A549 (cell line): ENCODE results near the gene SLCO1B1.

Source experiments
- CBX2 ChIP-seq: fragments of 200-600 bp; sonication (generic); IDR thresholded peaks from 2 replicates; pipeline ENCODE4 v1.6.1; 2016; ENCODE audit warnings: low read depth, mild to moderate bottlenecking, borderline replicate concordance
- HDAC2 ChIP-seq: fragments of 200-600 bp; sonication (generic); IDR thresholded peaks from 2 replicates; pipeline ENCODE4 v1.6.1; 2016
- TF ChIP-seq, protein P1 (sequence below): fragments of >200 bp; sonication (Bioruptor Twin); formaldehyde crosslinking; IDR thresholded peaks from 3 replicates; pipeline ENCODE4 v1.5.1; 2016
- TF ChIP-seq, protein P2 (sequence below): IDR thresholded peaks from 2 replicates; pipeline ENCODE4 v1.6.1; 2012

DNA sequence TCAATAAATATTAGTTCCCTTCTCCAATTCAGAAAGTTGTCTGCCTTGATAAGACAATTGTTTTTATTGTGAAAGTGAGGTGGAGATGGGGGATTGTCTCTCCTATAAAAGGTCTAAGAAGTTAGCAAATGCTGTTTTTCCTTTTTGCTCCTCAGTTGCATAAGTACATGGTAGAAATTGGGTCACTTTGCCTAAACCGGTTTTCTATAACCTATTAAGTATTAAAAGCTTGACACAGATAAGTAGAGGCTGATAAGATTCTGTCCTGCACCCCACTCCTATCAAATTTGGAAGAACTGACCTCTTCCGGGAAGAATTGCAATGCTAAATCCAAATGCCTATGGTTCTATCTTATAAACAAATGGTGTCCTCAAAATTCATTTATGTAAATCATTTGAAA is 7.0 kb downstream of the SLCO1B1 start:
- TF ChIP-seq HDAC2 (no peak), CBX2 (no peak)
- TF ChIP-seq, protein P1, sequence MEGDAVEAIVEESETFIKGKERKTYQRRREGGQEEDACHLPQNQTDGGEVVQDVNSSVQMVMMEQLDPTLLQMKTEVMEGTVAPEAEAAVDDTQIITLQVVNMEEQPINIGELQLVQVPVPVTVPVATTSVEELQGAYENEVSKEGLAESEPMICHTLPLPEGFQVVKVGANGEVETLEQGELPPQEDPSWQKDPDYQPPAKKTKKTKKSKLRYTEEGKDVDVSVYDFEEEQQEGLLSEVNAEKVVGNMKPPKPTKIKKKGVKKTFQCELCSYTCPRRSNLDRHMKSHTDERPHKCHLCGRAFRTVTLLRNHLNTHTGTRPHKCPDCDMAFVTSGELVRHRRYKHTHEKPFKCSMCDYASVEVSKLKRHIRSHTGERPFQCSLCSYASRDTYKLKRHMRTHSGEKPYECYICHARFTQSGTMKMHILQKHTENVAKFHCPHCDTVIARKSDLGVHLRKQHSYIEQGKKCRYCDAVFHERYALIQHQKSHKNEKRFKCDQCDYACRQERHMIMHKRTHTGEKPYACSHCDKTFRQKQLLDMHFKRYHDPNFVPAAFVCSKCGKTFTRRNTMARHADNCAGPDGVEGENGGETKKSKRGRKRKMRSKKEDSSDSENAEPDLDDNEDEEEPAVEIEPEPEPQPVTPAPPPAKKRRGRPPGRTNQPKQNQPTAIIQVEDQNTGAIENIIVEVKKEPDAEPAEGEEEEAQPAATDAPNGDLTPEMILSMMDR = no peak
- TF ChIP-seq, protein P2, sequence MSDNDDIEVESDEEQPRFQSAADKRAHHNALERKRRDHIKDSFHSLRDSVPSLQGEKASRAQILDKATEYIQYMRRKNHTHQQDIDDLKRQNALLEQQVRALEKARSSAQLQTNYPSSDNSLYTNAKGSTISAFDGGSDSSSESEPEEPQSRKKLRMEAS = no peak
